ENCODE measurements around the gene LRP6. TPM values are rescaled to one million over a fixed set of nuclear protein-coding genes. Genes with fewer than 3 reads are reported as not detected.

The LRP6 gene
- total and polyA plus RNA-seq, 2 experiments from 2014 or later, result 17.5 to 42.4 TPM

GRCh38 chr12:12191008-12191407 is 75.8 kb downstream of the LRP6 start:
- Histone ChIP-seq H3K4me1 (ENCODE audit: insufficient read depth) (no peaks in the 10 kb centered on the region), H3K9me2 (replicated peaks; ENCODE audit: insufficient read depth) (no peaks in the 10 kb centered on the region), H3K9me3 (ENCODE audit: low read depth) (peaks cover 5% of the 10 kb centered on the region), H3K4me3 (no peak overlapping the region), H3K79me2 (peaks cover 95% of the 10 kb centered on the region), H3K27ac (no peak overlapping the region), H3K4me2 (no peak overlapping the region), H2AFZ (no peak overlapping the region), H4K20me1 (ENCODE audit: insufficient read depth, poor library complexity, severe bottlenecking) (peaks cover 4% of the 10 kb centered on the region), H3K36me3 (replicated peaks; ENCODE audit: insufficient read depth, low read depth) (no peaks in the 10 kb centered on the region), H3K27me3 (no peaks in the 10 kb centered on the region)
- TF ChIP-seq, protein P1, sequence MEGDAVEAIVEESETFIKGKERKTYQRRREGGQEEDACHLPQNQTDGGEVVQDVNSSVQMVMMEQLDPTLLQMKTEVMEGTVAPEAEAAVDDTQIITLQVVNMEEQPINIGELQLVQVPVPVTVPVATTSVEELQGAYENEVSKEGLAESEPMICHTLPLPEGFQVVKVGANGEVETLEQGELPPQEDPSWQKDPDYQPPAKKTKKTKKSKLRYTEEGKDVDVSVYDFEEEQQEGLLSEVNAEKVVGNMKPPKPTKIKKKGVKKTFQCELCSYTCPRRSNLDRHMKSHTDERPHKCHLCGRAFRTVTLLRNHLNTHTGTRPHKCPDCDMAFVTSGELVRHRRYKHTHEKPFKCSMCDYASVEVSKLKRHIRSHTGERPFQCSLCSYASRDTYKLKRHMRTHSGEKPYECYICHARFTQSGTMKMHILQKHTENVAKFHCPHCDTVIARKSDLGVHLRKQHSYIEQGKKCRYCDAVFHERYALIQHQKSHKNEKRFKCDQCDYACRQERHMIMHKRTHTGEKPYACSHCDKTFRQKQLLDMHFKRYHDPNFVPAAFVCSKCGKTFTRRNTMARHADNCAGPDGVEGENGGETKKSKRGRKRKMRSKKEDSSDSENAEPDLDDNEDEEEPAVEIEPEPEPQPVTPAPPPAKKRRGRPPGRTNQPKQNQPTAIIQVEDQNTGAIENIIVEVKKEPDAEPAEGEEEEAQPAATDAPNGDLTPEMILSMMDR (IDR thresholded peaks at IDR 0.05; ENCODE audit: poor library complexity), result no peak
- TF ChIP-seq EZH2 (IDR thresholded peaks at IDR 0.05; ENCODE audit: borderline replicate concordance), result no peak
- 95% methylated on average over 4 of the region's 4 CpGs for WGBS (ENCODE audit: low lambda C conversion rate, missing lambda C conversion rate)
- no peak for DNase-seq (ENCODE audit: low spot score)

DNA sequence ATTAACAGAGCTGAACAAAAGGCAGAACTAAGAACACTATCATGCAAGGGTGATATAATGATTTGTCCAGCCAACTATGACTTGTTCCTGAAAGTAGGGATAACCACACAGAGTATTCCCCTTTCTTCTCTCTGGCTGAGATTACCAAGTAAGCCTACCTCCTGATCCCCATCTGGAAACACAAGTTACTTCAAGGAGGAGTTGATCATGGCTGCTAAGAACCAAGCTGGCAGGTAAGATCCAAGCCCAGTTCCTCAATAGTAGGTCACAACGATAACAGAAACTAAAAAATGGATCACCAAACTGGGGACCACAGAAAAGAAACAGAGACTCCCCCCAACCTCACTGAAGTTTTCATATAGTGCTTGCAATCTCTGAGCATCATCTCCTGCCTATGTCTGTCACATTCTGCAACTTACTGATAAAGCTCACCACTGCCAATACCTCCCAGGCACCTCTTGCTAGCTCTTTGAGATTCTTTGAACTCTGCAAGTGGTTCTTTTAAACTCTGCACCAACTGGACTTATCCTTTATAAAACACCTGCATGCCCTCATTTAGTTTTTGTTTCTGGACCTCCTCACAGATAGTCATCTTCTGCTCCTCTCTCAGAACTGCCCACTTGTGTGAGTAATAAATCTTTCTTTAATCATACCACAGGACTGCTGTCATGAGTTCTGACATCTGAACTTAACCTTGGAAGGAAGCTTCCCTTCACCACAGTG is 76.6 kb downstream of the LRP6 start:
- H3K4me2 ChIP-seq, result no peak overlapping the region
- TF ChIP-seq EZH2 (IDR thresholded peaks at IDR 0.05; ENCODE audit: borderline replicate concordance) (no peak), EZH2phosphoT487 (IDR thresholded peaks at IDR 0.05; ENCODE audit: low read depth, severe bottlenecking, unreplicated experiment) (no peak)
- TF ChIP-seq, protein P1 (IDR thresholded peaks at IDR 0.05; ENCODE audit: poor library complexity), result no peak

DNA sequence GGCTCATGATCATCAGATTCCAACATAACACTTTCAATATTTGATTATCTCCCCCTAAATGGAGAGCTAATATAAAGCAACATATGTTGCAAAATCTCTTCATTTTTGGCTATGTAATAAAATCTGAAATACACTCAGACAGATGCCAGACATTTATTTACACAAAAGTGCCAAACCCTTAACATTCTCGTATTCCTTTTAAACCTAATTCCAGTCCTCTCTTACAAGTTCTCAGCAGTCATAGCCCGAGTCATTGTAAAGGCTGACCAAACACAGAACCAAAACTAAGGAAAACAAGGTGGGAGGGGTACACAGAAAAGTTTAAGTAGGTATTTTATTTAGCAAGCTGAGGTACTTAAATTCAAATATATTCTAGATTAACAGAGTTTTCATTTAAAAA is 81.4 kb downstream of the LRP6 start:
- DNase-seq (ENCODE audit: low spot score), result no peak
- no peaks in the 10 kb centered on the region for H3K36me3 ChIP-seq (replicated peaks; ENCODE audit: insufficient read depth, low read depth)
- H4K20me1 ChIP-seq (ENCODE audit: insufficient read depth, poor library complexity, severe bottlenecking), result no peaks in the 10 kb centered on the region
- peaks cover 90% of the 10 kb centered on the region for H3K79me2 ChIP-seq
- no peak overlapping the region for H2AFZ ChIP-seq
- WGBS (ENCODE audit: low lambda C conversion rate, missing lambda C conversion rate), result 50% methylated on average over 2 of the region's 2 CpGs
- TF ChIP-seq EZH2 (IDR thresholded peaks at IDR 0.05; ENCODE audit: borderline replicate concordance), result no peak
- TF ChIP-seq, protein P1 (IDR thresholded peaks at IDR 0.05; ENCODE audit: poor library complexity), result no peak
- no peak for TF ChIP-seq EZH2phosphoT487 (IDR thresholded peaks at IDR 0.05; ENCODE audit: low read depth, severe bottlenecking, unreplicated experiment)
- no peak overlapping the region for H3K4me3 ChIP-seq
- no peaks in the 10 kb centered on the region for H3K27me3 ChIP-seq
- no peaks in the 10 kb centered on the region for H3K9me3 ChIP-seq (ENCODE audit: low read depth)
- no peak overlapping the region for H3K4me2 ChIP-seq
- H3K9me2 ChIP-seq (replicated peaks; ENCODE audit: insufficient read depth), result no peaks in the 10 kb centered on the region
- no peak overlapping the region for H3K27ac ChIP-seq
- peaks cover 10% of the 10 kb centered on the region for H3K4me1 ChIP-seq (ENCODE audit: insufficient read depth)

More for the DNA sequence above, 76.6 kb downstream of the LRP6 start:
- 90% methylated on average over 1 of the region's 1 CpG for WGBS (ENCODE audit: low lambda C conversion rate, missing lambda C conversion rate)
- peaks cover 4% of the 10 kb centered on the region for H4K20me1 ChIP-seq (ENCODE audit: insufficient read depth, poor library complexity, severe bottlenecking)
- H3K27ac ChIP-seq, result no peak overlapping the region
- no peaks in the 10 kb centered on the region for H3K27me3 ChIP-seq
- peaks cover 94% of the 10 kb centered on the region for H3K79me2 ChIP-seq
- DNase-seq (ENCODE audit: low spot score), result no peak
- H3K4me3 ChIP-seq, result no peak overlapping the region
- H3K9me2 ChIP-seq (replicated peaks; ENCODE audit: insufficient read depth), result no peaks in the 10 kb centered on the region
- no peaks in the 10 kb centered on the region for H3K4me1 ChIP-seq (ENCODE audit: insufficient read depth)
- no peak overlapping the region for H2AFZ ChIP-seq
- no peaks in the 10 kb centered on the region for H3K36me3 ChIP-seq (replicated peaks; ENCODE audit: insufficient read depth, low read depth)
- peaks cover 2% of the 10 kb centered on the region for H3K9me3 ChIP-seq (ENCODE audit: low read depth)

All from hepatocyte (in vitro differentiated cells).